Neural progenitor cell (in vitro differentiated cells): ENCODE results near the gene GM2A.

ENCODE experiments used
- EZH2 ChIP-seq: fragments of 200-600 bp; sonication (generic); IDR thresholded peaks from 2 replicates; pipeline ENCODE4 v1.6.1; 2017; ENCODE audit warnings: antibody characterized with exemption, mild to moderate bottlenecking, moderate library complexity
- TF ChIP-seq, protein P1 (sequence below): fragments of 200-600 bp; sonication (generic); IDR thresholded peaks from 2 replicates; pipeline ENCODE4 v1.5.1; 2017; ENCODE audit warnings: antibody characterized with exemption, mild to moderate bottlenecking

DNA sequence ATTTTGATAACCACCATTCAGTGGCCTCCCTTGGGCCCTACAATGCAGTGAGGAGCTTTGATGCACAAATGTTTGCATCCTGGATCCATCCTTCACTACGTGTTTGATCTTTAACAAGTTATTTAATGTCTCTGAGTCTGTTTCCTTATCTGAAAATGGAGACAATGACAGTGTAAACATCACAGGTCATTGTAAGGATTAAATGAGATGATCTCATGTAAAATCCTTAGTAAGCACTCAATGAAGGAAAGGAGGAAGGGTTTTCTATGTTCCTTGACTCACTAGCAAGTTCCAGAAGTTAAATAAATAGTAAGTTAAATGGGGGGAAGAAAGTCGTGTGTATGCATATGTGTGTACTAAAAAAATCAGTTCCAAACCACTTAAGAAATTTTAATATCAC, 60.4 kb downstream of the GM2A start:
- TF ChIP-seq, protein P1, sequence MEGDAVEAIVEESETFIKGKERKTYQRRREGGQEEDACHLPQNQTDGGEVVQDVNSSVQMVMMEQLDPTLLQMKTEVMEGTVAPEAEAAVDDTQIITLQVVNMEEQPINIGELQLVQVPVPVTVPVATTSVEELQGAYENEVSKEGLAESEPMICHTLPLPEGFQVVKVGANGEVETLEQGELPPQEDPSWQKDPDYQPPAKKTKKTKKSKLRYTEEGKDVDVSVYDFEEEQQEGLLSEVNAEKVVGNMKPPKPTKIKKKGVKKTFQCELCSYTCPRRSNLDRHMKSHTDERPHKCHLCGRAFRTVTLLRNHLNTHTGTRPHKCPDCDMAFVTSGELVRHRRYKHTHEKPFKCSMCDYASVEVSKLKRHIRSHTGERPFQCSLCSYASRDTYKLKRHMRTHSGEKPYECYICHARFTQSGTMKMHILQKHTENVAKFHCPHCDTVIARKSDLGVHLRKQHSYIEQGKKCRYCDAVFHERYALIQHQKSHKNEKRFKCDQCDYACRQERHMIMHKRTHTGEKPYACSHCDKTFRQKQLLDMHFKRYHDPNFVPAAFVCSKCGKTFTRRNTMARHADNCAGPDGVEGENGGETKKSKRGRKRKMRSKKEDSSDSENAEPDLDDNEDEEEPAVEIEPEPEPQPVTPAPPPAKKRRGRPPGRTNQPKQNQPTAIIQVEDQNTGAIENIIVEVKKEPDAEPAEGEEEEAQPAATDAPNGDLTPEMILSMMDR, result no peak
- TF ChIP-seq EZH2, result no peak
